K562 (cell line): ENCODE data around the gene IL34. TPM values are rescaled to one million over a fixed set of nuclear protein-coding genes. Genes with fewer than 3 reads are reported as not detected.

Experiments
- ATAC-seq: fragments of 200-7000 bp; cut with Tn5 transposase; 3 replicates; pipeline ENCODE4 v1.9.1; 2020; ENCODE audit warnings: moderate library complexity
- BruUV-seq: library from RNA; stranded (reverse); fragments of 400-500 nt; replicated peaks from 2 replicates; lab custom pipeline; 2021; lab: Mats Ljungman, UMichigan
- CTCF ChIA-PET: fragments of 300-600 bp; formaldehyde crosslinking; extraction: SDS; loops from one replicate; lab custom pipeline; 2021; ENCODE audit warnings: low intra/inter-chr PET ratio; lab: Yijun Ruan, JAX
- POLR2A ChIA-PET: fragments of 300-600, 350-650 bp; sonication (Branson Sonifier 250); formaldehyde crosslinking; extraction: SDS; loops from one replicate; lab custom pipeline; 2021; ENCODE audit warnings: antibody characterized with exemption, inconsistent platforms; lab: Yijun Ruan, JAX
- DNase-seq, 4 experiments: peaks; one replicate each; pipeline versions ENCODE4 v3.0.0 to v3.0.0-alpha.2; 2011 to 2018; ENCODE audit warnings: low spot score in 3 of 4, mixed read lengths in 3 of 4; ENCODE audit errors: extremely low read depth in 1 of 4
- FAIRE-seq: peaks from 2 replicates; lab custom pipeline; 2011; peaks lifted over from hg19 to GRCh38; lab: Jason Lieb, UNC
- H2AFZ ChIP-seq: 2 replicates; pipeline ENCODE4 v1.6.0; 2011; ENCODE audit warnings: low read depth, low read length, control low read depth, inconsistent platforms
- H3K27ac ChIP-seq: fragments of 200-600 bp; 3 replicates; pipeline ENCODE4 v1.8.0; 2011; ENCODE audit warnings: low read depth, mild to moderate bottlenecking, control low read depth, inconsistent platforms, low read length, moderate library complexity, mixed read lengths; ENCODE audit errors: extremely low read depth
- H3K27me3 ChIP-seq, 2 experiments: fragments of 300-600 bp in 1 of 2; 2 replicates in 1 of 2; 3 replicates in 1 of 2; pipeline versions ENCODE4 v1.6.0 to v1.8.0; 2011; ENCODE audit warnings: inconsistent platforms in 2 of 2, low read length in 2 of 2, mild to moderate bottlenecking in 1 of 2, mixed read lengths in 1 of 2, moderate library complexity in 1 of 2; ENCODE audit not compliant: control insufficient read depth in 2 of 2, insufficient read depth in 2 of 2
- H3K36me3 ChIP-seq: fragments of 300-600 bp; 3 replicates; pipeline ENCODE4 v1.8.0; 2011; ENCODE audit warnings: mild to moderate bottlenecking, low read length, inconsistent platforms; ENCODE audit not compliant: control insufficient read depth, insufficient read depth
- H3K4me1 ChIP-seq, 2 experiments: fragments of 200-600 bp in 1 of 2; replicated peaks in 1 of 2; 2 replicates in 1 of 2; 3 replicates in 1 of 2; pipeline versions ENCODE4 v1.5.1 to v1.8.0; 2011; ENCODE audit warnings: inconsistent platforms in 2 of 2, low read length in 2 of 2, mild to moderate bottlenecking in 1 of 2, mixed read lengths in 1 of 2, moderate library complexity in 1 of 2; ENCODE audit not compliant: control insufficient read depth in 2 of 2, insufficient read depth in 2 of 2
- H3K4me2 ChIP-seq: 2 replicates; pipeline ENCODE4 v1.6.1; 2011; ENCODE audit warnings: low read length, control low read depth, inconsistent platforms, mixed read lengths; ENCODE audit not compliant: insufficient read depth
- H3K4me3 ChIP-seq: fragments of 200-600 bp; sonication (generic), shearing (Covaris generic); 2 replicates; pipeline ENCODE4 v1.5.1; 2016; ENCODE audit warnings: control low read depth, inconsistent platforms
- H3K79me2 ChIP-seq: fragments of 200-600 bp; 3 replicates; pipeline ENCODE4 v1.8.0; 2011; ENCODE audit warnings: low read length, inconsistent platforms; ENCODE audit not compliant: control insufficient read depth, insufficient read depth
- H3K9ac ChIP-seq, 2 experiments: 2 replicates each; pipeline versions ENCODE4 v1.6.0 to v1.6.1; 2011; ENCODE audit warnings: low read depth in 2 of 2, low read length in 2 of 2, control low read depth in 1 of 2, inconsistent platforms in 1 of 2, mild to moderate bottlenecking in 1 of 2, mixed read lengths in 1 of 2; ENCODE audit not compliant: insufficient read depth in 1 of 2
- H3K9me1 ChIP-seq: one replicate; pipeline ENCODE4 v1.6.0; 2011; ENCODE audit warnings: inconsistent platforms, mild to moderate bottlenecking, low read length, moderate library complexity; ENCODE audit not compliant: control insufficient read depth, insufficient read depth
- H3K9me3 ChIP-seq: replicated peaks from 2 replicates; pipeline ENCODE4 v1.5.1; 2011; ENCODE audit warnings: low read depth, low read length, inconsistent platforms; ENCODE audit not compliant: control insufficient read depth, insufficient read depth
- H4K20me1 ChIP-seq: replicated peaks from 2 replicates; pipeline ENCODE4 v1.6.1; 2011; ENCODE audit warnings: low read length, inconsistent platforms, mixed read lengths; ENCODE audit not compliant: control insufficient read depth, insufficient read depth
- FIP1L1 ChIP-seq: fragments of 200-400 bp; formaldehyde crosslinking; IDR thresholded peaks from 2 replicates; pipeline ENCODE4 v1.6.1; 2018; ENCODE audit warnings: mild to moderate bottlenecking, low read depth, low read length; ENCODE audit not compliant: poor library complexity, severe bottlenecking
- NCOR1 ChIP-seq: fragments of 450-650 bp; IDR thresholded peaks from 2 replicates; pipeline ENCODE4 v1.6.1; 2016; ENCODE audit warnings: mild to moderate bottlenecking, moderate library complexity
- REST ChIP-seq, 2 experiments: fragments of 450-650 bp; formaldehyde crosslinking in 1 of 2; IDR thresholded peaks; 2 replicates each; pipeline versions ENCODE4 v1.4.0 to v1.6.1; 2014 to 2020; ENCODE audit warnings: mild to moderate bottlenecking in 2 of 2, borderline replicate concordance in 1 of 2, low read depth in 1 of 2
- THAP12 ChIP-seq: fragments of 250-450 bp; sonication (Bioruptor Pico); IDR thresholded peaks from 2 replicates; pipeline ENCODE4 v1.9.0; 2021; ENCODE audit warnings: mild to moderate bottlenecking, inconsistent platforms
- U2AF1 ChIP-seq: fragments of 200-400 bp; formaldehyde crosslinking; optimal IDR thresholded peaks from 2 replicates; pipeline ENCODE3; 2017; ENCODE audit warnings: mild to moderate bottlenecking, low read depth, low read length, moderate library complexity
- ZNF134 ChIP-seq: fragments of 250-450 bp; sonication (Bioruptor Pico); conservative IDR thresholded peaks from 2 replicates; pipeline ENCODE4 v1.4.0; 2020
- WGBS: fragments of 100-300 bp; shearing (Covaris generic); methylation state at CpG from one replicate; pipeline ENCODE4 v1.1.6; 2016; ENCODE audit warnings: low coverage, mixed read lengths; ENCODE audit not compliant: insufficient coverage; ENCODE audit errors: missing lambda C conversion rate; 5-methylcytosine and 5-hydroxymethylcytosine counted together
- in situ Hi-C: fragments of 300-500 bp; cut with MboI; formaldehyde crosslinking; loops from 4 replicates; pipeline ENCODE4 v1.15.0; 2018; ENCODE audit warnings: inconsistent platforms, mixed read lengths
- intact Hi-C: fragments of 100-400 bp; cut with micrococcal nuclease; formaldehyde crosslinking; loops from 2 replicates; pipeline ENCODE4 v1.14.2; 2022
- polyA plus RNA-seq, 8 experiments: library from polyadenylated mRNA; depleted of rRNA in 4 of 8; stranded (reverse) in 5 of 8; unstranded in 3 of 8; fragments of >200 nt; fragmentation: Nextera tagmentation in 2 of 8; fragmentation: Illumina TruSeq in 1 of 8; extraction: Ambion mirVana in 2 of 8; extraction: Trizol in 1 of 8; gene quantifications; 2 replicates each; pipeline versions ENCODE4 v1.2.1 to v1.2.3, GENCODE V29; 2011 to 2014; ENCODE audit warnings: inconsistent platforms in 1 of 8, missing spikeins in 1 of 8
- total RNA-seq, 7 experiments: library from RNA; depleted of rRNA in 6 of 7; stranded (reverse); fragments of >200 nt in 6 of 7; fragmentation: Illumina TruSeq in 2 of 7; extraction: Trizol in 2 of 7; gene quantifications; 2 replicates each; pipeline versions ENCODE4 v1.2.1 to v1.2.3, GENCODE V29; 2011 to 2021; ENCODE audit warnings: low replicate concordance in 1 of 7
- TF ChIP-seq, protein P1 (sequence below): IDR thresholded peaks from 2 replicates; pipeline ENCODE4 v1.6.1; 2016; ENCODE audit warnings: missing genetic modification characterization, missing compliant biosample characterization

IL34 gene
- total and polyA plus RNA-seq, 9 of the 15 experiments (the other 6 are each of a cell fraction or from before 2014, with no cell fraction given): 0.07 to 0.18 (median 0.10) TPM; not detected in 6

DNA sequence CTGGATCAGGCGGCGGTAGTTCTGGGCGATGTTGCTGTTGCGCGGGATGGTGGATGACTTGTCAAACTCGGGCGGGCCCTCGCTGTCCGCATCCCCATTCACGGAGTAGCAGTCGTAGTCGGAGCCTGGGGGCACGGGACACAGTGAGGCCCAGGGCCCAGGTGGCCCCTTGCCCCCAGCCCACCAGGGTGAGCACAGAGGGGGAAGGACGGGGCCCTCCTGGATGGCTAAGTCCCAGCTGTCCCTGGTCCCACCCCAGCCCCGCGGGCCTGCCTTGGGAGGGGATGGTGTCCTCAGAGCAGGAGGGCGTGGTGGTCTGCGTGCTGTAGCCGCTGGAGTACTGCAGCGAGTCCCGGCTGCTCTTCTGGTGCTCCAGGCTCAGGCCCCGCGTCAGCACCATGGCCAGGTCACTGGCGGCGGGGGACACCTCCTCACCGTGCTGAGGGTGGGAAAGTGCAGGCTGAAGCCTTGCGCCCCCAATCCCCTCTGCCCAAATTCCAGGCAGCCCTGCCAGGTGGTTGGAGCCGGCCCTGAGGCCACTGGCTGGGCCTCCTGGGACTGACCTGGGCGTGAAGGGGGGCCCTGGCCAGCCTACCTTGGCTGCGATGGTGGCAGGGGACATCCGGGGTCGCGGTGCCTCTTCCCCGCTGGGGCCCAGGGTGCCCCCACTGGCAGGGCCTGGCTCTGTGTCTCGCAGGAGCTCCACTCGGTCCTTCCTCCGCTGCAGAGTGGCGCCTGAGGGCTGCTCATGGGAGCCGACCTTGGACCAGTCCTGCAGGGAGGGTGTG is 18.2 kb downstream of the IL34 start:
- Histone ChIP-seq H3K4me1 (peaks cover 0 to 34% of the 10 kb centered on the region in 2 experiments; a peak in 2 of 5 replicates), H3K27me3 (no peaks in the 10 kb centered on the region), H3K9ac (no peak overlapping the region; a peak in 1 of 4 replicates), H3K4me3 (no peak overlapping the region), H3K9me3 (no peaks in the 10 kb centered on the region), H3K4me2 (no peak overlapping the region), H3K9me1 (no peaks in the 10 kb centered on the region), H3K27ac (no peak overlapping the region), H4K20me1 (no peaks in the 10 kb centered on the region), H3K79me2 (no peaks in the 10 kb centered on the region), H2AFZ (no peak overlapping the region), H3K36me3 (peaks cover 62% of the 10 kb centered on the region)
- no peak for FAIRE-seq
- CTCF ChIA-PET: interaction anchor here (0.6 kb wide), 1 partner anchor 12 kb away, joined by 4 read pairs; no protein-coding TSS in a partner anchor
- POLR2A ChIA-PET: interaction anchor here (0.6 to 1.0 kb wide), 2 partner anchors 8 to 11 kb away, joined by 3 to 4 read pairs; no protein-coding TSS in a partner anchor
- no peak for DNase-seq
- WGBS: 94% methylated on average over 32 of the region's 39 CpGs
- intact Hi-C loops (no loop called here), in situ Hi-C loops (no loop called here)
- no TSS peak for BruUV-seq
- ATAC-seq: no peak
- no peak for TF ChIP-seq FIP1L1
- TF ChIP-seq U2AF1: no peak
- TF ChIP-seq, protein P1, sequence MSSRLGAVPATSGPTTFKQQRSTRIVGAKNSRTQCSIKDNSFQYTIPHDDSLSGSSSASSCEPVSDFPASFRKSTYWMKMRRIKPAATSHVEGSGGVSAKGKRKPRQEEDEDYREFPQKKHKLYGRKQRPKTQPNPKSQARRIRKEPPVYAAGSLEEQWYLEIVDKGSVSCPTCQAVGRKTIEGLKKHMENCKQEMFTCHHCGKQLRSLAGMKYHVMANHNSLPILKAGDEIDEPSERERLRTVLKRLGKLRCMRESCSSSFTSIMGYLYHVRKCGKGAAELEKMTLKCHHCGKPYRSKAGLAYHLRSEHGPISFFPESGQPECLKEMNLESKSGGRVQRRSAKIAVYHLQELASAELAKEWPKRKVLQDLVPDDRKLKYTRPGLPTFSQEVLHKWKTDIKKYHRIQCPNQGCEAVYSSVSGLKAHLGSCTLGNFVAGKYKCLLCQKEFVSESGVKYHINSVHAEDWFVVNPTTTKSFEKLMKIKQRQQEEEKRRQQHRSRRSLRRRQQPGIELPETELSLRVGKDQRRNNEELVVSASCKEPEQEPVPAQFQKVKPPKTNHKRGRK (tag): no peak
- no peak for TF ChIP-seq ZNF134 (CRISPR knock-in tag)
- no peak for TF ChIP-seq THAP12
- TF ChIP-seq NCOR1: no peak
- peak; percentile 13; the same call in 1 of the 2 replicates for TF ChIP-seq REST (IDR thresholded peaks at IDR 0.05; ENCODE audit: borderline replicate concordance)
- TF ChIP-seq REST (CRISPR knock-in tag; IDR thresholded peaks at IDR 0.05; ENCODE audit: low read depth): no peak
